Parathyroid adenoma (tissue), 2 donors: ENCODE measurements around the gene RNF167.

Experiments
- H2AFZ ChIP-seq: fragments of 300-600 bp; sonication (generic); one replicate; pipeline ENCODE4 v1.7.0; 2017; ENCODE audit warnings: antibody characterized with exemption, mild to moderate bottlenecking
- H3K27ac ChIP-seq: fragments of 300-600 bp; sonication (generic); one replicate; pipeline ENCODE4 v1.7.0; 2017
- H3K27me3 ChIP-seq: fragments of 300-600 bp; sonication (generic); one replicate; pipeline ENCODE4 v1.7.0; 2017; ENCODE audit warnings: low read length; ENCODE audit not compliant: control insufficient read depth, insufficient read depth
- H3K36me3 ChIP-seq: fragments of 300-600 bp; sonication (generic); one replicate; pipeline ENCODE4 v1.7.0; 2017; ENCODE audit warnings: low read length; ENCODE audit not compliant: control insufficient read depth, insufficient read depth
- H3K4me1 ChIP-seq: fragments of 300-600 bp; sonication (generic); one replicate; pipeline ENCODE4 v1.7.0; 2017; ENCODE audit warnings: control low read depth
- H3K4me2 ChIP-seq: fragments of 300-600 bp; sonication (generic); one replicate; pipeline ENCODE4 v1.7.0; 2017; ENCODE audit warnings: low read length
- H3K4me3 ChIP-seq: fragments of 300-600 bp; sonication (generic); one replicate; pipeline ENCODE4 v1.7.0; 2017; ENCODE audit warnings: low read depth, low read length
- H3K79me2 ChIP-seq: fragments of 300-600 bp; sonication (generic); one replicate; pipeline ENCODE4 v1.7.0; 2017; ENCODE audit warnings: control low read depth
- H3K9ac ChIP-seq: fragments of 300-600 bp; sonication (generic); one replicate; pipeline ENCODE4 v1.7.0; 2017; ENCODE audit warnings: mild to moderate bottlenecking
- H3K9me3 ChIP-seq: fragments of 300-600 bp; sonication (generic); one replicate; pipeline ENCODE4 v1.7.0; 2017; ENCODE audit warnings: low read length; ENCODE audit not compliant: control insufficient read depth
- TF ChIP-seq, protein P1 (sequence below): fragments of 300-600 bp; sonication (generic); IDR thresholded peaks from one replicate; pipeline ENCODE4 v1.7.0; 2017; ENCODE audit warnings: antibody characterized with exemption, mild to moderate bottlenecking
- donor health status: primary hyperparathyroidism.

Gene RNF167

DNA sequence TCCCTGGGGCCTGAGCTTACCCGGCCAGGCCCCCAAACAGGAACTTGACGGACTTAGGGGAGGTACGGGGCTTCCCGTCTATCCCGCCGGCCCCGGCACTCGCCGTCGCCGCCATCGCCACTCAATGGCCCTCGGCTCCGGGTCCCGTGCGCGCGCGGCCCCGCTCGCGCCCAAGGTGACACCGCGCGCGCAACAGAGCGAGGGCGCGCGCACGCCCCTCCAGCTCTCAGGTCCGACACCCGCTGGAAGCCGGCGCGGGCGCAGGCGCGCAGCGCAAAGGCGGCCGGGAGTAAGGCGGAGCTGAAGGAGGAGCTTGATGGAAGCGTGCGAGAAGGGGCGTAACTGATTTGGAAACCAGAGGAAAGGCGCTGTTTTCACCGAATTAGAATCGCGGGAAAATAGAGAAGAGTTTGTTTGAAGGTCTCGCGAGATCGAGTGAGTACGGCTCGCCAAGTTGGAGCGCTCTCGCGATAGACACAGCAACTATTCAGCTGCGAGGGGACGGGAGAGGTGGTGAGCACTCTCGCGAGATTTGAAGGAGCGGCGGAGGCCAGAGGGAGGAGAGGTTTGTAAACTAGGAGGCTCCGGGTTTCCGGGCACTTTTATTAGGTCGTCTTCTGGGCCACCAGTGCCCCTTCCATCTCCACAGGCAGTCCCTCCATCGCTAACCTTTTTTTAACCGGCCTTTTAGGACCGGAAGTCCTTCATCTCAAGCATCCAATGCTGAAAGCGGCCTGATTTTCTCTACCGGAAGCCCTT lies at the start of gene RNF167, which contains the start of gene SLC25A11:
RNF167 (plus strand) TSS at position 473 of the 759 bp plus-strand sequence. CDS start 642 bp downstream, outside the sequence.
SLC25A11 (minus strand) TSS at position 251 of the 759 bp plus-strand sequence; CDS start at position 115, 136 bp downstream.
- Histone ChIP-seq H3K9ac (peak within 1 kb of the TSS; percentile 69), H3K27me3 (no peaks in the 10 kb centered on the region), H3K4me1 (peaks cover 18% of the 10 kb centered on the region), H3K4me3 (peak within 1 kb of the TSS; percentile 91), H3K27ac (peak within 1 kb of the TSS; percentile 91), H3K9me3 (no peaks in the 10 kb centered on the region), H2AFZ (peak within 1 kb of the TSS; percentile 81), H3K4me2 (peak within 1 kb of the TSS; percentile 97), H3K36me3 (no peaks in the 10 kb centered on the region), H3K79me2 (peaks cover 20% of the 10 kb centered on the region)
- TF ChIP-seq, protein P1, sequence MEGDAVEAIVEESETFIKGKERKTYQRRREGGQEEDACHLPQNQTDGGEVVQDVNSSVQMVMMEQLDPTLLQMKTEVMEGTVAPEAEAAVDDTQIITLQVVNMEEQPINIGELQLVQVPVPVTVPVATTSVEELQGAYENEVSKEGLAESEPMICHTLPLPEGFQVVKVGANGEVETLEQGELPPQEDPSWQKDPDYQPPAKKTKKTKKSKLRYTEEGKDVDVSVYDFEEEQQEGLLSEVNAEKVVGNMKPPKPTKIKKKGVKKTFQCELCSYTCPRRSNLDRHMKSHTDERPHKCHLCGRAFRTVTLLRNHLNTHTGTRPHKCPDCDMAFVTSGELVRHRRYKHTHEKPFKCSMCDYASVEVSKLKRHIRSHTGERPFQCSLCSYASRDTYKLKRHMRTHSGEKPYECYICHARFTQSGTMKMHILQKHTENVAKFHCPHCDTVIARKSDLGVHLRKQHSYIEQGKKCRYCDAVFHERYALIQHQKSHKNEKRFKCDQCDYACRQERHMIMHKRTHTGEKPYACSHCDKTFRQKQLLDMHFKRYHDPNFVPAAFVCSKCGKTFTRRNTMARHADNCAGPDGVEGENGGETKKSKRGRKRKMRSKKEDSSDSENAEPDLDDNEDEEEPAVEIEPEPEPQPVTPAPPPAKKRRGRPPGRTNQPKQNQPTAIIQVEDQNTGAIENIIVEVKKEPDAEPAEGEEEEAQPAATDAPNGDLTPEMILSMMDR = no peak

DNA sequence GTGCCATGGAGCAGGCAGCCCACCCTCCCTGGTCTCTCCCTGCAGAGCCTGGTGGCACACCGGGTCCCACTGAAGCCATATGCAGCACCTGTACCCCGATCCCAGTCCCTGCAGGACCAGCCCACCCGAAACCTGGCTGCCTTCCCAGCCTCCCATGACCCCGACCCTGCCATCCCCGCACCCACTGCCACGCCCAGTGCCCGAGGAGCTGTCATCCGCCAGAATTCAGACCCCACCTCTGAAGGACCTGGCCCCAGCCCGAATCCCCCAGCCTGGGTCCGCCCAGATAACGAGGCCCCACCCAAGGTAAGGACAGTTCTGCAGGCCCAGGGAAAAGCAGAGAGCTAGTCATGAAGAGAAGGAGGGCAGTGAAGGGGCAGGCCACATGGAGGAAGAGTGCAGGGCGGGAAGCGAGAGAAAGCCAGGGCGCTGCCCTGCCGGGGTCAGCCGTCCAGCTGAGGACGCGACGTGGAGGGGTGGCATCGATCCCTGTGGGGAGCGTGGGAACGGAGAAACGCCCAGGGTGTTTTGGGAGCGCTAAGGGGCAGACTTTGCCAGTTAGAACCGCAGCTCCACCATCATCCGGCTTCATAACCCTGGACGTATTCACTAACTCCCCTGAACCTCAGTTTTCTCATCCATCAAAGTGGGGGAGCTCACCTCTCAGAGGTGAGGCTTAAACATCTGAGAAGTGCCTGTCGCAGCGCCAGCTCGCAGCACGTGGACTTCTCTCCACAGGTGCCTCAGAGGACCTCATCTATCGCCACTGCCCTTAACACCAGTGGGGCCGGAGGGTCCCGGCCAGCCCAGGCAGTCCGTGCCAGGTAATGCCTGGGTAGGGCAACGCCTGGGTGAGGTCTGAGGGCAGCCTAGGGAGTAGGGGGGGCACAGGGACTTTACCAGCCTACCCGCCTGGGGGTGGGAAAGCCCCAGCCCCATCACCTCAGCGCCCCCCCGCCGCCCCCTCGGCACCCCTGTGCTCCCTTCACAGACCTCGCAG lies 48.4 kb upstream of the RNF167 start:
- Histone ChIP-seq H3K4me1 (no peaks in the 10 kb centered on the region), H3K9ac (no peak overlapping the region), H2AFZ (no peak overlapping the region), H3K4me2 (no peak overlapping the region), H3K36me3 (no peaks in the 10 kb centered on the region), H3K79me2 (no peaks in the 10 kb centered on the region), H3K27ac (no peak overlapping the region), H3K9me3 (no peaks in the 10 kb centered on the region), H3K4me3 (no peak overlapping the region), H3K27me3 (no peaks in the 10 kb centered on the region)
- TF ChIP-seq, protein P1 = no peak

DNA sequence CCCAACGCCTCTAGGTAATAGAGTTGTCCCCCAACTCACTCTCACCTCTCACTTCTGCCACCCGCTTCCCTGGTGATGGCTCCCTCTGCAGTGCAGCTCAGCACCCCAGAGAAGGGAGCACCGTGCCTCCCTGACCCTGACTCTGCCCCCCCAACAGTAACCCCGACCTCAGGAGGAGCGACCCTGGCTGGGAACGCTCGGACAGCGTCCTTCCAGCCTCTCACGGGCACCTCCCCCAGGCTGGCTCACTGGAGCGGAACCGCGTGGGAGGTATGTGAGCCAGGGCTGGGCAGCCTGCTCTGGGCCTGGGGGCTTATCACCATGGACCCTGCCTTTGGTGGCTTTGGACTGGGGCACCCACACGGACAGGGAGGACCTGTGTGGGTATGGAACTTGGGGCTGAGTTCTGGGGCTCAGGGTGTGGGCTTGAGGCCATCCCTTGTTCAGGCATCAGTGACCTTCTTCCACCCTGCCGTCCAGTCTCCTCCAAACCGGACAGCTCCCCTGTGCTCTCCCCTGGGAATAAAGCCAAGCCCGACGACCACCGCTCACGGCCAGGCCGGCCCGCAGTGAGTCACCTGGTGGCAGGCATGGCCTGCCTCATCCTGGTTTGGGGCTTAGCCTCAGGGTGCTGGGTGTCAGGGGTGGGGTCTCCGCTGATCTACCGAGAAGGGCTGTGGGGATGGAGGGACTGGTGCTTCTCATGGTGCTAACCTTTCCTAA lies 47.4 kb upstream of the RNF167 start:
- TF ChIP-seq, protein P1 = no peak
- Histone ChIP-seq H3K27ac (no peak overlapping the region), H3K9me3 (no peaks in the 10 kb centered on the region), H3K79me2 (no peaks in the 10 kb centered on the region), H3K9ac (no peak overlapping the region), H3K27me3 (no peaks in the 10 kb centered on the region), H2AFZ (no peak overlapping the region), H3K4me3 (no peak overlapping the region), H3K36me3 (no peaks in the 10 kb centered on the region), H3K4me1 (no peaks in the 10 kb centered on the region), H3K4me2 (no peak overlapping the region)

DNA sequence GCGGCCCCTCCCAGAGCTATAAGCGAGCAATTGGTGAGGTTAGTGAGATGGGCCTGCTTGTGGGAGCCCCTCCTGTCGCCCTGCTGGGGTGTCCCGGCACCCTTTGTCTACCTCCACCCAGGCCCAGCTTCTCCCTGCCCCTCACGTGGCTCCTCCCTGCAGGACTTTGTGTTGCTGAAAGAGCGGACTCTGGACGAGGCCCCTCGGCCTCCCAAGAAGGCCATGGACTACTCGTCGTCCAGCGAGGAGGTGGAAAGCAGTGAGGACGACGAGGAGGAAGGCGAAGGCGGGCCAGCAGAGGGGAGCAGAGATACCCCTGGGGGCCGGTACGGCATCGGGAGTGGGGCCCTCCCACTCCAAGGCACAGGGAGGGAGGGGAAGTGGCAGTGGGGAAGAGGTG lies 46.8 kb upstream of the RNF167 start:
- TF ChIP-seq, protein P1 = no peak

More for the DNA sequence above, 46.8 kb upstream of the RNF167 start:
- Histone ChIP-seq H3K9ac (no peak overlapping the region), H3K79me2 (no peaks in the 10 kb centered on the region), H3K4me1 (no peaks in the 10 kb centered on the region), H3K9me3 (no peaks in the 10 kb centered on the region), H3K27ac (no peak overlapping the region), H3K4me2 (no peak overlapping the region), H3K27me3 (no peaks in the 10 kb centered on the region), H3K4me3 (no peak overlapping the region), H2AFZ (no peak overlapping the region), H3K36me3 (no peaks in the 10 kb centered on the region)
